GM12872 (cell line): ENCODE results near the gene ABCA4.

Experiments
- TF ChIP-seq, protein P1 (sequence below): IDR thresholded peaks from 3 replicates; pipeline ENCODE4 v1.5.1; 2011; ENCODE audit warnings: low read depth, mild to moderate bottlenecking, low read length, moderate library complexity; ENCODE audit not compliant: insufficient read depth

ABCA4 gene

DNA sequence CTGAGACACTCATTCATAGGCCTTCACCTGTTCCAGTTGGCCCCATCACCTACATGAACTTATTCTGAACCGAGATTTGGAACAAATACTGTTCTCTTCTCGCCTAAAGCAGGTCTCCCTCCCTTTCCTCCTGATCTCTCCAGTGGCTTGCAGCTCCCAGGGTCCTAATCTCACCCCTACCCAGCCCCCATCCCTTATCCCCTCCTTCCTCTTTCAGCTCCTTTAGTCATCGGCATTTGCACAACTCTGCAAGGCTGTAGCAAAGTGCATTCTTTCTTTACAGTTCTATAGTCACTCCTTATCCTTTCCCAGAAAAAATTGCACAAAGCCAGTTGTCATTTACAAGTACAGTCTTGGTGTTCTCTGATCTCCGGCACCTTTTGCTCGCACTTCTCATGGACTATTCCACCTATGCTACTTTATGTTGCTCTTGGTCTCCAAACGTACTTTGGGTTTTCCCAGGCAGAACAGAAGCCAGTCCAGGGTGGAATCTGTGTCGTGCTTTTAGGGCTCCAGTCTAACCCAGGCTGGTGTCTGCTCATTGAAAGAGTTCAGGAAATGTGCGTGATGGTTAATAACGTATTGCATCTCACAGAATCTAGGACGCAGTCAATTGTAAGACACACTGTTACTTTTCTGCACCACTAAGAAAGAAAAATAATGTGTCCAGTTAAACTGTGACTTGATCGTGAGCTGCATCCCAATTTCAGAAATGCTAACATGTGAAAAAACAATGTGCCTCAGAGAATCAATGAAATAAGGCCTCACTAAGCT, 965 bp downstream of the ABCA4 start:
- TF ChIP-seq, protein P1, sequence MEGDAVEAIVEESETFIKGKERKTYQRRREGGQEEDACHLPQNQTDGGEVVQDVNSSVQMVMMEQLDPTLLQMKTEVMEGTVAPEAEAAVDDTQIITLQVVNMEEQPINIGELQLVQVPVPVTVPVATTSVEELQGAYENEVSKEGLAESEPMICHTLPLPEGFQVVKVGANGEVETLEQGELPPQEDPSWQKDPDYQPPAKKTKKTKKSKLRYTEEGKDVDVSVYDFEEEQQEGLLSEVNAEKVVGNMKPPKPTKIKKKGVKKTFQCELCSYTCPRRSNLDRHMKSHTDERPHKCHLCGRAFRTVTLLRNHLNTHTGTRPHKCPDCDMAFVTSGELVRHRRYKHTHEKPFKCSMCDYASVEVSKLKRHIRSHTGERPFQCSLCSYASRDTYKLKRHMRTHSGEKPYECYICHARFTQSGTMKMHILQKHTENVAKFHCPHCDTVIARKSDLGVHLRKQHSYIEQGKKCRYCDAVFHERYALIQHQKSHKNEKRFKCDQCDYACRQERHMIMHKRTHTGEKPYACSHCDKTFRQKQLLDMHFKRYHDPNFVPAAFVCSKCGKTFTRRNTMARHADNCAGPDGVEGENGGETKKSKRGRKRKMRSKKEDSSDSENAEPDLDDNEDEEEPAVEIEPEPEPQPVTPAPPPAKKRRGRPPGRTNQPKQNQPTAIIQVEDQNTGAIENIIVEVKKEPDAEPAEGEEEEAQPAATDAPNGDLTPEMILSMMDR: no peak

DNA sequence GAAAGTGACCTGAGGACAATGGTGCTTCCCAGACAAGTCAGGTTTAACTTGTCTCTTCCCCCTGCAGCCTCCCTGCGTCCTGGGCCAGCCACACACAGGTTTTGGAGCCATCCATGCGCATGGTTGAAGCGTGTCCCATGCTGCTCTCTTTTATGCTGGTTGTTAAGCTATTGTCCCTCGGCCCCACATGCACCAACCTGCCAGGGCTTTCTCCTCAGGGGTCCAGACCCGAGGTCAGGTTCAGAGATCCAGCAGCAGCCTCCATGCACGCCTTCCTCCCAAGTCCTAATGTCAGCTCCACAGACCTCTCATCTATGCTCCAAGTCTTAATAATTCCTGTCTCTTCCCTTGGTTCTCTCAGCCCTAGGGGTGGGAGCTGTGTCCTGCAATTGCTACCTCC, 1.6 kb downstream of the ABCA4 start:
- TF ChIP-seq, protein P1: no peak

DNA sequence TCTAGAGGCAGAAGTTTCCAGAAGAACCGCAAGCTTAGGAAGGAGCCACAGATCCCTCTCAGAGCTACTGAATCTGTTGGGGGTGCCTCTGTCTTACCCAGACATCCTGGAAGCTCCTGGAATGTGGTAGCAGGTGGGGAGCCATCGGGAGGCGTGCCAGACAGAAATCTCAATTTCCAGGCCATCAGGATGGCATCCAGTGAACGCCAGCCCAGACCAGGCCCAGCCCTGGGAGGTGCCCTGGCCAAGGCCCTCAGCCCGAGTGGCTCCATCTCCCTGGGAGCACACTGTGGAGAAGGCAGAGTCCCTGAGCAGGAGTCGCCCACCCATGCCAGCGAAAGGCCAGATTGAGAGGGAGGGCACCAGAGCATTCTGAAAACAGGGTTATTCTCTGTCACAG, 2.5 kb downstream of the ABCA4 start:
- TF ChIP-seq, protein P1: no peak

DNA sequence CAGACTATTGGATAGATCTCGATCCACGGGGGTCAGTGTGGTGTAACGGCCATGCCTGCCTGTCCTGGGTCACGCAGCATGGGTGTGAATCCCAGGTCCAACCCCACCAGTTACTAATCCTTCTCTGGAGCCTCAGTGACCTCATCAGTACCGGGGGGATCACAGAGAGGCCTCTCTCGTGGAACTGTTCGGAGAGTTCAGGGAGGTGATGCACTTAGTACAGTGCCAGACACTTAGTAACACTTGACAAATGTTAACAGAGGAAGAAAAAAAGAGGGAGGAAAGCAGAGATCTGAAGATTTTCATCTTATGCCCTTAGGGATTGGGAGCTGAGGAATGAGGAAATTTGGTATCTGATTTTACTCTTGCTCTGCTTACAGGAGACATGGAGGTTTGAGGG, 2.9 kb downstream of the ABCA4 start:
- TF ChIP-seq, protein P1: no peak

DNA sequence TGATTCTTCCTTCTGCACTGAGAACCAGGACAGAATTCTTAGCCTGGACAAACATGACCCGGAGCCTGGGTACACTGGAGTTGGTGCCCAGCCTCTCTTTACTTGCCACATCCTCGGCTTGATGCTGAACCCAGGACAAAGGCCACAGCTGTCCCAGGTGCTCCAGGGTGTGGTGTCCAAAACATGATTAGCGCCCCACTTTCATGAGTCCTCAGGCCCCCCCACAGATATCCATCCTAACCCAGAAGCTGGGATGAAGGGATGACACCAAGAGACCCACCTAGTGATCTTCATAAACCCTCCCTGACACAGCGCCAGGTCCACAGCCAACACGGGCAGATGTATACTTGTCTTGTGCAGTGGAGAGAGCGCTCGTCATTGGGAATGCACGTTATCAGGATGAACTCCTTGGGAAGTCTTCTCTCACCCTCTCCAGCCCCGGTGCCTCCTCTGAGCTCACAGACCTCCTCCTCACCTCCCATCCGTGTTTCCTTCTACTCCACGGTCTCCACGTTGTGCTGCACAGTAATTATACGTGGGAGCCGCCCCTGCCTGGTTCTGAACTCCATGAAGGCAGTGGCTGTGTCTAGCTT, 3.6 kb downstream of the ABCA4 start:
- TF ChIP-seq, protein P1: no peak

DNA sequence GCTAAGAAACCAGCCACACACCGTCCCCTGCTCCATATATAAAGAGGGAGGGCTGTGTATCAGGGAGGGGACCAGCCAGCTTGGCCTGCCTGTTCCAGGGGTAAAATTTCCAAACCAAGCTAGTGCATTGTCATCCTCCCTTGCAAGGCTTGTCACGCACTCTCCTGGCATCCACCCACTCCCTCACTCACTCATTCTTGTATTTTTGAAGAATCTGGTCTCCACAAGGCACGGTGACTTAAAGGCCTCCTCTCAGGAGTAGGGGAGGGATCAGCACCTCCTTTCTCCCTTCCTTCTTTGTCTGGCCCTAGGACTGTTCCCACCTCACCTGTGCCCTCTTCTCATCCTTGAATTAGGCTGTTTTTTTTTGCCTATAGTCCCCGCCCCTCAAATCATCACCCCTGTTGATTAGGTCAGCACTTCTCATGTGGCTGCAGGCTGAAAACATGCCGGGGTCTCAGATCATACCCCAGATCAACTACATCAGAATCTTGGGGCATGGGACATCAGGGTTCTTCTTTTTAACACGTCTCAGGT, 5.0 kb downstream of the ABCA4 start:
- TF ChIP-seq, protein P1: no peak

DNA sequence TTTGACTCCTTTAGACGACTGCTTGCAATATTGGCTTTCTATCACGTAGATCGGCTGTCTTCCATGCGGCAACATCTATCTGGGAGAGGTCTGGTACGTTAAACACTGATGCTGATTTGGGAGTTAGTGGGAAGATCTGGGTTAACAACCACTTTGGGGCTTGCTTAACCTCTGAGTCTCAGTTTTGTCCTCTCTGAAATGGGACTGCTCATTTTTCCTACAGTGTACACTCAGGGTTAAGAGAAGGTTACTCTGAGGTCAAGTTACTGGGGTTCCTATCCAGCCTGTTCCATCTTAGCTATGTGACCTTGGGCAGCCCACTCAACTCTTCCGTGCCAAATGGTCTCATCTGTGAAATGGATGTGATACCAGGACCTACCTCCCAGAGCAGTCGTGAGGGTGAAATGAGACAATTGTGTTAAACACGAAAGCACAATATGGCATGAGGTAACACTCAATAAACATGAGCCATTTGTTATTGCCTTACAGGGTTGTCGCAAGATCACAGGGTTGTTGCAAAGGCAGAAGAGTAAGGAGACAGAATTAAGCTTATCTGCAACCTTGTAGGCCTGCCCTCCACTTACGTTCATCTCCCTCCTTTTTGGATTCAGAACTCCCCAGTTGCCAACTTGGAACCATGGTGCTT, 5.6 kb downstream of the ABCA4 start:
- TF ChIP-seq, protein P1: no peak
